ENCODE measurements around the gene FLNB. TPM values are rescaled to one million over a fixed set of nuclear protein-coding genes. Genes with fewer than 3 reads are reported as not detected.

FLNB gene
- total RNA-seq, 1 experiment from 2014 or later = 41.2 TPM

- Histone ChIP-seq H3K27ac (ENCODE audit: low read depth, low read length, poor library complexity, severe bottlenecking) (no peak overlapping the region), H3K4me1 (ENCODE audit: insufficient read depth, low read length, poor library complexity, severe bottlenecking) (no peaks in the 10 kb centered on the region), H3K9me3 (ENCODE audit: low read depth, low read length, poor library complexity, severe bottlenecking) (no peaks in the 10 kb centered on the region), H3K27me3 (replicated peaks; ENCODE audit: insufficient read depth, low read depth, low read length, poor library complexity) (no peaks in the 10 kb centered on the region), H3K36me3 (ENCODE audit: insufficient read depth, low read length, poor library complexity, severe bottlenecking) (no peaks in the 10 kb centered on the region), H3K4me3 (ENCODE audit: low read depth, low read length, poor library complexity, severe bottlenecking) (no peak overlapping the region)
- intact Hi-C loops (cut with micrococcal nuclease; ENCODE audit: unreplicated experiment) = no loop called here
- DNase-seq (ENCODE audit: low spot score) = no peak
- CTCF ChIA-PET = no interaction called here
- TF ChIP-seq CTCF (conservative IDR thresholded peaks at IDR 0.05; ENCODE audit: low read depth, low read length) (no peak), EZH2 (IDR thresholded peaks at IDR 0.05; ENCODE audit: borderline replicate concordance, low read depth, low read length, poor library complexity, severe bottlenecking) (no peak)
- POLR2A ChIA-PET (ENCODE audit: low non-redundant PET) = no interaction called here
- no TSS peak for BruUV-seq (replicated peaks)
Observed at GRCh38 chr3:58204720-58205119, 196.5 kb downstream of the FLNB start.

GRCh38 chr3:58205981-58206380, 197.8 kb downstream of the FLNB start:
- no peak for DNase-seq (ENCODE audit: low spot score)
- Histone ChIP-seq H3K36me3 (ENCODE audit: insufficient read depth, low read length, poor library complexity, severe bottlenecking) (no peaks in the 10 kb centered on the region), H3K4me3 (ENCODE audit: low read depth, low read length, poor library complexity, severe bottlenecking) (no peak overlapping the region), H3K4me1 (ENCODE audit: insufficient read depth, low read length, poor library complexity, severe bottlenecking) (no peaks in the 10 kb centered on the region), H3K9me3 (ENCODE audit: low read depth, low read length, poor library complexity, severe bottlenecking) (no peaks in the 10 kb centered on the region), H3K27ac (ENCODE audit: low read depth, low read length, poor library complexity, severe bottlenecking) (no peak overlapping the region), H3K27me3 (replicated peaks; ENCODE audit: insufficient read depth, low read depth, low read length, poor library complexity) (no peaks in the 10 kb centered on the region)
- intact Hi-C loops (cut with micrococcal nuclease; ENCODE audit: unreplicated experiment) = no loop called here
- no TSS peak for BruUV-seq (replicated peaks)
- CTCF ChIA-PET = no interaction called here
- POLR2A ChIA-PET (ENCODE audit: low non-redundant PET) = no interaction called here
- no peak for TF ChIP-seq CTCF (conservative IDR thresholded peaks at IDR 0.05; ENCODE audit: low read depth, low read length)

GRCh38 chr3:58206406-58207011, 198.3 kb downstream of the FLNB start:
- intact Hi-C loops (cut with micrococcal nuclease; ENCODE audit: unreplicated experiment) = no loop called here

More at GRCh38 chr3:58206406-58207011, 198.3 kb downstream of the FLNB start:
- no peak overlapping the region for H3K4me3 ChIP-seq (ENCODE audit: low read depth, low read length, poor library complexity, severe bottlenecking)
- CTCF ChIA-PET = no interaction called here
- POLR2A ChIA-PET (ENCODE audit: low non-redundant PET) = no interaction called here
- no peaks in the 10 kb centered on the region for H3K36me3 ChIP-seq (ENCODE audit: insufficient read depth, low read length, poor library complexity, severe bottlenecking)
- BruUV-seq (replicated peaks) = no TSS peak
- H3K9me3 ChIP-seq (ENCODE audit: low read depth, low read length, poor library complexity, severe bottlenecking) = no peaks in the 10 kb centered on the region
- DNase-seq (ENCODE audit: low spot score) = no peak
- H3K27me3 ChIP-seq (replicated peaks; ENCODE audit: insufficient read depth, low read depth, low read length, poor library complexity) = no peaks in the 10 kb centered on the region
- H3K4me1 ChIP-seq (ENCODE audit: insufficient read depth, low read length, poor library complexity, severe bottlenecking) = no peaks in the 10 kb centered on the region
- TF ChIP-seq EZH2 (IDR thresholded peaks at IDR 0.05; ENCODE audit: borderline replicate concordance, low read depth, low read length, poor library complexity, severe bottlenecking) (no peak), CTCF (conservative IDR thresholded peaks at IDR 0.05; ENCODE audit: low read depth, low read length) (no peak)
- no peak overlapping the region for H3K27ac ChIP-seq (ENCODE audit: low read depth, low read length, poor library complexity, severe bottlenecking)

Measured in A673 (cell line).